ENCODE results near the gene AP1S1.
"Not testable (repeated sequence)": the region's sequence is repeated elsewhere in the genome, so short reads cannot be mapped to it uniquely, and the experiment has no call there.

The AP1S1 gene

DNA sequence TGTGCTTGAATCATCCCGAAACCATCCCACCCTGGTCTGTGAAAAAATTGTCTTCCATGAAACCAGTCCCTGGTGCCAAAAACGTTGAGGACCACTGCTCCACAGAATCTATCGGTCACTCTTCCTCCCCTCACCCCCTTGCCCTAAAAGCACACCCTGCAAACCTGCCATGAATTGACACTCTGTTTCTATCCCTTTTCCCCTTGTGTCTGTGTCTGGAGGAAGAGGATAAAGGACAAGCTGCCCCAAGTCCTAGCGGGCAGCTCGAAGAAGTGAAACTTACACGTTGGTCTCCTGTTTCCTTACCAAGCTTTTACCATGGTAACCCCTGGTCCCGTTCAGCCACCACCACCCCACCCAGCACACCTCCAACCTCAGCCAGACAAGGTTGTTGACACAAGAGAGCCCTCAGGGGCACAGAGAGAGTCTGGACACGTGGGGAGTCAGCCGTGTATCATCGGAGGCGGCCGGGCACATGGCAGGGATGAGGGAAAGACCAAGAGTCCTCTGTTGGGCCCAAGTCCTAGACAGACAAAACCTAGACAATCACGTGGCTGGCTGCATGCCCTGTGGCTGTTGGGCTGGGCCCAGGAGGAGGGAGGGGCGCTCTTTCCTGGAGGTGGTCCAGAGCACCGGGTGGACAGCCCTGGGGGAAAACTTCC, 28.2 kb upstream of the AP1S1 start:
- DNase-seq (ENCODE audit: low spot score) = no peak

DNA sequence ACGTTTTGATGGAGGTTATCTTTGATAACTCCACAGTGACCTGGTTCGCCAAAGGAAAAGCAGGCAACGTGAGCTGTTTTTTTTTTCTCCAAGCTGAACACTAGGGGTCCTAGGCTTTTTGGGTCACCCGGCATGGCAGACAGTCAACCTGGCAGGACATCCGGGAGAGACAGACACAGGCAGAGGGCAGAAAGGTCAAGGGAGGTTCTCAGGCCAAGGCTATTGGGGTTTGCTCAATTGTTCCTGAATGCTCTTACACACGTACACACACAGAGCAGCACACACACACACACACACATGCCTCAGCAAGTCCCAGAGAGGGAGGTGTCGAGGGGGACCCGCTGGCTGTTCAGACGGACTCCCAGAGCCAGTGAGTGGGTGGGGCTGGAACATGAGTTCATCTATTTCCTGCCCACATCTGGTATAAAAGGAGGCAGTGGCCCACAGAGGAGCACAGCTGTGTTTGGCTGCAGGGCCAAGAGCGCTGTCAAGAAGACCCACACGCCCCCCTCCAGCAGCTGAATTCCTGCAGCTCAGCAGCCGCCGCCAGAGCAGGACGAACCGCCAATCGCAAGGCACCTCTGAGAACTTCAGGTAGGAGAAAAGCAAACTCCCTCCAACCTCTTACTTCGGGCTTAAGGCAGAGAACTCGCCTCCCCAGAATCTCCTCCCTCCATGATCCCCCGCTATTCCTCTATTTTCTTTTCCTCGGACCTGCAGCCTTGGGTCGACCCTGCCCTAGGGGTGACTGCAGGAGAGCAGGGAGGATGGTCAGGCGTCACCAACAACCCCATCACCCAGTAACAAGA, 27.4 kb upstream of the AP1S1 start, which contains the start of gene SERPINE1:
Gene SERPINE1, plus strand, starts transcription at position 454 of the 809 bp plus-strand sequence. CDS start 1,290 bp downstream, outside the sequence.
- peak; percentile 97 for DNase-seq (ENCODE audit: low spot score)

DNA sequence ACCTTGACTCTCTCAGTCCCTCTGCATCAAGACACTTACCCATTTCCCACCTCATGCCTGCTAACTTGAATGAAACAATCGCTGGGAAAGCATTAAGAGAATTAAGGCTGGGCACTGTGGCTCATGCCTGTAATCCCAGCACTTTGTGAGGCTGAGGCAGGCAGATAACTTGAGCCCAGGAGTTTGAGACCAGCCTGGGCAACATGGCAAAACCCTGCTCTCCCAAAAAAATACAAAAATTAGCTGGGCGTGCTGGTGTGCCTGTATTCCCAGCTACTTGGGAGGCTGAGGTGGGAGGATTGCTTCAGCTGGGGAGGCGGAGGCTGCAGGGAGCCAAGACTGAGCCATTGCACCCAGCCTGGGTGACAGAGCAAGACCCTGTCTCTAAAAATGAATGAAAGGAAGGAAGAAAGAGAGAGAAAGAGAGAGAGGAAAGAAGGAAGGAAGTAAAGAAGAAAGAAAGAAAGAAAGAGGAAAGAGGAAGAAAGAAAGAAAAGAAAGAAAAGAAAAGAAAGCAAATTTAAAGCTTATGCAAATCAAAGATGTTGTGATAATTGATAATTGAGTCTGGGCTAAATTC, 26.7 kb upstream of the AP1S1 start:
- no peak for DNase-seq (ENCODE audit: low spot score)

DNA sequence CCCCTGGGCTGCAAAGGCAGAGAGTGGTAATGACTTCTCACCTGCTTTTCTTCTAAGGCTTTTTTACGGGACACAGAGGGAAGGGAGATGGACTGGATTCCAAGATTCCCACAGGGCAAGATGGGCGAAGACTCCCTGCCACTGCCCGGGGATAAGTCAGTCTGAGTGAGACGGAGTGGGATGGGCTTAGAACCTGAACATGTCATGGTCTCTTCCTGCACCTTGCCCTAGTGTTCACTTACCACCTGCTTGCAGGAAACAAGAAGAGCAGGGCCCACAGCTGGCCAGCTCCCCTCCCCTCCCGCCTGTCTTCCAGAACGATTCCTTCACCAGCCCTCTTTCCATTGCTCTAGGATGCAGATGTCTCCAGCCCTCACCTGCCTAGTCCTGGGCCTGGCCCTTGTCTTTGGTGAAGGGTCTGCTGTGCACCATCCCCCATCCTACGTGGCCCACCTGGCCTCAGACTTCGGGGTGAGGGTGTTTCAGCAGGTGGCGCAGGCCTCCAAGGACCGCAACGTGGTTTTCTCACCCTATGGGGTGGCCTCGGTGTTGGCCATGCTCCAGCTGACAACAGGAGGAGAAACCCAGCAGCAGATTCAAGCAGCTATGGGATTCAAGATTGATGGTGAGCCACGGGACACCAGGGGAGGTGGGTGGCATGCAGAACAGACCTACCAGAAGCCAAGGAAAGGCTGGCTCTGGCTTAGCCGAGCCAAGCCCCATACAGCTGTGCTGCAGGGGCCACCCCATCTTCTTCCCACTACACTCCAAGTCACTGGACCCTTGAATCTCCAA, 26.0 kb upstream of the AP1S1 start:
- no peak for DNase-seq (ENCODE audit: low spot score)

DNA sequence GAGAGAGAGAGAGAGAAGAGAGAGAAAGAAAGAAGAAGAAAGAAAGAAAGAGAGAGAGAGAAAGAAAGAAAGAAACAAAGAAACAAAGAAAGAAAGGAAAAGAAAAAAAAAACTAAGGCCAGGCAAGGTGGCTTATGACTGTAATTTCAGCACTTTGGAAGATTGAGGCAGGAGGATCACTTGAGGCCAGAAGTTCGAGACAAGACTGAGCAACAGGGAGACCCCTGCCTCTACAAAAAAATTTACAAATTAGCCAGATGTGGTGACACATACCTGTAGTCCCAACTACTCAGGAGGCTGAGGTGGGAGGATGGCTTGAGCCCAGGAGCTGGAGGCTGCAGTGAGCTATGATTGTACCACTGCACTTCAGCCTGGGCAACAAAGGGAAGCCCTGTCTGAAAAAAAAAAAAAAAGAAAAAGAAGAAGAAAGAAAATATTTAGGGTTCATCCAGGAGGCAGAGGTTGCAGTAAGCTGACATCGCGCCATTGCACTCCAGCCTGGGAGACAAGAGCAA, 24.6 kb upstream of the AP1S1 start:
- DNase-seq (ENCODE audit: low spot score) = no peak

GRCh38 chr7:101132626-101133600, 21.4 kb upstream of the AP1S1 start:
- DNase-seq (ENCODE audit: low spot score) = not testable (repeated sequence)

DNA sequence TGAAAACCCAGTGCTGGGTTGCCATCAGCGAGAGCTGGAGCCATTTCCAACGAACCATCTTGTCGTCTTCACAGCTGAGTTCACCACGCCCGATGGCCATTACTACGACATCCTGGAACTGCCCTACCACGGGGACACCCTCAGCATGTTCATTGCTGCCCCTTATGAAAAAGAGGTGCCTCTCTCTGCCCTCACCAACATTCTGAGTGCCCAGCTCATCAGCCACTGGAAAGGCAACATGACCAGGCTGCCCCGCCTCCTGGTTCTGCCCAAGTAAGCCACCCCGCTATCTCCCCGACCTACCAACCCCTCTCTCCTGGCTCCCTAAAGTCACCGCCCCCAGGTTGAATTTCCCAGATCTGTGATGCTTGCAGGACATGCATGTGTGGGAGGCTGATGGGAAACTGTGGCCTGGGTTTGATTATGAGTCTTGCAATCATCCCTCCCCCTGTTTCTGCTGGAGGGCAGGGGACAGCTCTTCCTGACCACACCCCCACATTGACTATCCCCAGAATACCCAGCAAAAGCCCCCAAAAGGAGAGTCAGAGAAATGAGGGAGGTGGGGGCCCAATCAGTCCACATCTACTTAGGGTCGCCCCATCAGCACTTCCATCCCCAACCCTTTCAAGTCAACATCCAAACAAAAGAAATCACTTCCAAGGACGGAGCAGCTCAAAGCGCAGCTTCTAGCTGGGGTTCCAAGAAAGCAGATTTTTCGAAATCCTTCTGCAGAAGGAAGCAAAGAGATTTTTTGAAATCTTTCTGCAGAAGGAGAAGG, 20.5 kb upstream of the AP1S1 start:
- no peak for DNase-seq (ENCODE audit: low spot score)

- DNase-seq (ENCODE audit: low spot score) = no peak
Measured at GRCh38 chr7:101134399-101134980, 19.8 kb upstream of the AP1S1 start.

GRCh38 chr7:101137651-101138212, 16.5 kb upstream of the AP1S1 start:
- DNase-seq (ENCODE audit: low spot score) = no peak

DNA sequence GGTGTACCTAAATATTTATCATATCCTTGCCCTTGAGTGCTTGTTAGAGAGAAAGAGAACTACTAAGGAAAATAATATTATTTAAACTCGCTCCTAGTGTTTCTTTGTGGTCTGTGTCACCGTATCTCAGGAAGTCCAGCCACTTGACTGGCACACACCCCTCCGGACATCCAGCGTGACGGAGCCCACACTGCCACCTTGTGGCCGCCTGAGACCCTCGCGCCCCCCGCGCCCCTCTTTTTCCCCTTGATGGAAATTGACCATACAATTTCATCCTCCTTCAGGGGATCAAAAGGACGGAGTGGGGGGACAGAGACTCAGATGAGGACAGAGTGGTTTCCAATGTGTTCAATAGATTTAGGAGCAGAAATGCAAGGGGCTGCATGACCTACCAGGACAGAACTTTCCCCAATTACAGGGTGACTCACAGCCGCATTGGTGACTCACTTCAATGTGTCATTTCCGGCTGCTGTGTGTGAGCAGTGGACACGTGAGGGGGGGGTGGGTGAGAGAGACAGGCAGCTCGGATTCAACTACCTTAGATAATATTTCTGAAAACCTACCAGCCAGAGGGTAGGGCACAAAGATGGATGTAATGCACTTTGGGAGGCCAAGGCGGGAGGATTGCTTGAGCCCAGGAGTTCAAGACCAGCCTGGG, 15.9 kb upstream of the AP1S1 start:
- DNase-seq (ENCODE audit: low spot score) = peak; percentile 75

- DNase-seq (ENCODE audit: low spot score) = no peak
Measured at GRCh38 chr7:101140339-101140699, 14.0 kb upstream of the AP1S1 start.

DNA sequence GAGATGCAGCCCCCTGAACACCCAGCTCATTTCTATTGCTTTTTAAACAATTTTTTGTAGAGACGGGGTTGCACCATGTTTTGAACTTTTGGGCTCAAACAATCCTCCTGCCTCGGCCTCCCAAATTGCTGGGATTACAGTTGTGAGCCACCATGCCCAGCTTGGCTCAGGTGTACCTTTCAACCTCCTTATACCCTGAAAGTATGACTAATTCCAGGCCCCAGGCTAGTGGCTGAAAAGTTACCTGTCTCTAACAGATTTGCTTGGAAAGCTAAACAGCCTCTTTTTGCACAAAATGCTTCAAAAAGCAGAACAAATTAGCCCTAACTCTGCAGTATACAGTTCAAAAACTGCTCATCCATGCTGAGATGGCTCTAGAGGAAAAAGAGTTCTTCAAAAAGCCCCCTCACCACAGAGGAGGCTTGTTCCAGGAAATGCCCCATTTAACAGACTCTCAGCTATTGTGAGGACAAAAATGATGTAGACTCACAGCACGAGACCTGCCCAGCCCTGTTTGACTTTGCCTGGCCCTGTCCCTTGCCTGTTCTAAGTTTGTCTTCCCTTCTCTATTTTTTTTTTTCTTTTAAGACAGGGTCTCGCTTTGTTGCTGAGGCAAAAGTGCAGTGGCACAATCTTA, 13.4 kb upstream of the AP1S1 start:
- no peak for DNase-seq (ENCODE audit: low spot score)

- no peak for DNase-seq (ENCODE audit: low spot score)
Measured at GRCh38 chr7:101151908-101152651, 2.2 kb upstream of the AP1S1 start.

GRCh38 chr7:101154693-101155102, 422 bp downstream of the AP1S1 start:
- DNase-seq (ENCODE audit: low spot score) = no peak

DNA sequence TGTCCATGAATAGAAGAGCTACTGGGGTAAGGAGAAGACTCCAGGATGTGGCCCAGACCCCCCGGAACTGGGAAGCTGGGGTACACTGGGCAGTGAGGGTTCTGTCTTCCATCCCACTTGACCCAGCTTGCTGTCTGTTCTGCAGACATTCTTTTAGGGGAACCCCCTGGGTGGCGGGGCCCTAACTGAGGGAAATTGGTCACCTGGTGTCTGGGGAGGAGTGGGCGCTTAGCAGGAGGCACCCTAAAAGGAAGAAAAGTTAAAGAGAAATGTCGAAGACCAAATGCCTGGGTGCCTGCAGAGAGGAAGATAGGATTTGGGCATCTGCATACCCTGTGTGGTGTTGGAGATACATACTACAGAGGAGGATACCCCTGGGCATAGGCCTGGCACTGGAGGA, 1.0 kb downstream of the AP1S1 start:
- no peak for DNase-seq (ENCODE audit: low spot score)

DNA sequence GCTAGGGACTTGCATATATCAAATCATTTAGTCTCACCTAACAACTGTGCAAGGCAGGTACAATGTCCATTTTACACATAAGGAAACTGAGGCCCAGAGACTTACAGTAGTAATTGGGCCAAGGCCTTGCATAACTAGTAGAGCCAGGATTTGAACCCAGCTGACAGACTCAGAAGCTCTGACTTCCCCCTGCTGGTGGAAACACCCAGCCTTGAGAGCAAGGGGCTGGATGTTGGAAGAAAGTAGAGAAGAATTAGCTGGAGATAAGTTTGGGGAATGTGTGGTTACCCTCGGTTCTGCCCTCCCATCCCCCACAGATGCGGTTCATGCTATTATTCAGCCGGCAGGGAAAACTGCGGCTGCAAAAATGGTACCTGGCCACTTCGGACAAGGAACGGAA, 2.0 kb downstream of the AP1S1 start:
- no peak for DNase-seq (ENCODE audit: low spot score)

DNA sequence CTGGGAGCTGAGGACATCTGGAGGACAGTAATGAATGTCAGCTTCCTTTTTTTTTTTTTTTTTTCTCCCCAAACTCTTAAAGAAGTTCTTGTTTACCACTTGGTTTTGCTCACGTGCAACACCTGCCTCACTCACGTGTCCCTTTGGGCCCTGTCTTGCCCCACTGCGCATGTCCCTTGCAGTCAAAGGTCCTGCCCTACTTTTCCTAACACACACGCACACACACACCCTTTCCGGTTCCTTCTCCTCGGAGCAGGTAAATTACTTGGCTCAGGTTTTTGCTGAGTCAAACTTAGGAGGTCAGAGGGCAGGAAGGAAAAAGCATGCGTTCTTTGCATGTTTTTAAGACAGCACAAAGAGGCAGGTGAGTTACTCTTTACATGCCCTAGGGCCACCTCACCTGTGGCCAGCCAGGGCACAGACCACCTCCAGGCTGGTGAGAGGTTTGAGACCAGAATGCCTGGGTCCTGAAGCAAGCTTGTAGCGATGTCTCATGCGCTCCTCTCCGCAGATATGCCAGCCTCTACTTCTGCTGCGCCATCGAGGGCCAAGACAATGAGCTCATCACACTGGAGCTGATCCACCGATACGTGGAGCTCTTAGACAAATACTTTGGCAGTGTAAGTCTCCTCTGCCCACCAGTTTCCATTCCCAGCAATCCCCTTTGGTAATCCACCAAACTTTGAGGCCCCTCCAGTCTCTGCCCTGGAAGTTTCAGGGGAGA, 2.8 kb downstream of the AP1S1 start:
- no peak for DNase-seq (ENCODE audit: low spot score)
